ENCODE results near the gene SELENON.

Gene SELENON

GRCh38 chr1:25763493-25763892, 36.5 kb upstream of the SELENON start:
- TF ChIP-seq SPI1 (IDR thresholded peaks at IDR 0.05; ENCODE audit: borderline replicate concordance, low read depth), result no peak
- TF ChIP-seq POLR2AphosphoS5 (IDR thresholded peaks at IDR 0.05; ENCODE audit: low read depth), result no peak
- TF ChIP-seq CTCF (IDR thresholded peaks at IDR 0.05; ENCODE audit: insufficient read depth, low read length), result no peak
- no peak for TF ChIP-seq GABPA (IDR thresholded peaks at IDR 0.05; ENCODE audit: low read depth)
- TF ChIP-seq, protein P1, sequence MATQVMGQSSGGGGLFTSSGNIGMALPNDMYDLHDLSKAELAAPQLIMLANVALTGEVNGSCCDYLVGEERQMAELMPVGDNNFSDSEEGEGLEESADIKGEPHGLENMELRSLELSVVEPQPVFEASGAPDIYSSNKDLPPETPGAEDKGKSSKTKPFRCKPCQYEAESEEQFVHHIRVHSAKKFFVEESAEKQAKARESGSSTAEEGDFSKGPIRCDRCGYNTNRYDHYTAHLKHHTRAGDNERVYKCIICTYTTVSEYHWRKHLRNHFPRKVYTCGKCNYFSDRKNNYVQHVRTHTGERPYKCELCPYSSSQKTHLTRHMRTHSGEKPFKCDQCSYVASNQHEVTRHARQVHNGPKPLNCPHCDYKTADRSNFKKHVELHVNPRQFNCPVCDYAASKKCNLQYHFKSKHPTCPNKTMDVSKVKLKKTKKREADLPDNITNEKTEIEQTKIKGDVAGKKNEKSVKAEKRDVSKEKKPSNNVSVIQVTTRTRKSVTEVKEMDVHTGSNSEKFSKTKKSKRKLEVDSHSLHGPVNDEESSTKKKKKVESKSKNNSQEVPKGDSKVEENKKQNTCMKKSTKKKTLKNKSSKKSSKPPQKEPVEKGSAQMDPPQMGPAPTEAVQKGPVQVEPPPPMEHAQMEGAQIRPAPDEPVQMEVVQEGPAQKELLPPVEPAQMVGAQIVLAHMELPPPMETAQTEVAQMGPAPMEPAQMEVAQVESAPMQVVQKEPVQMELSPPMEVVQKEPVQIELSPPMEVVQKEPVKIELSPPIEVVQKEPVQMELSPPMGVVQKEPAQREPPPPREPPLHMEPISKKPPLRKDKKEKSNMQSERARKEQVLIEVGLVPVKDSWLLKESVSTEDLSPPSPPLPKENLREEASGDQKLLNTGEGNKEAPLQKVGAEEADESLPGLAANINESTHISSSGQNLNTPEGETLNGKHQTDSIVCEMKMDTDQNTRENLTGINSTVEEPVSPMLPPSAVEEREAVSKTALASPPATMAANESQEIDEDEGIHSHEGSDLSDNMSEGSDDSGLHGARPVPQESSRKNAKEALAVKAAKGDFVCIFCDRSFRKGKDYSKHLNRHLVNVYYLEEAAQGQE (IDR thresholded peaks at IDR 0.05; ENCODE audit: insufficient replicate concordance, low read depth), result no peak
- Histone ChIP-seq H3K27me3 (ENCODE audit: insufficient read depth, poor library complexity, severe bottlenecking) (no peaks in the 10 kb centered on the region), H3K4me3 (replicated peaks; ENCODE audit: insufficient read depth, low read length) (no peak overlapping the region), H3K27ac (replicated peaks) (no peak overlapping the region)
- no peak for DNase-seq (ENCODE audit: low read depth in 1 of 2, low spot score in 1 of 2)

DNA sequence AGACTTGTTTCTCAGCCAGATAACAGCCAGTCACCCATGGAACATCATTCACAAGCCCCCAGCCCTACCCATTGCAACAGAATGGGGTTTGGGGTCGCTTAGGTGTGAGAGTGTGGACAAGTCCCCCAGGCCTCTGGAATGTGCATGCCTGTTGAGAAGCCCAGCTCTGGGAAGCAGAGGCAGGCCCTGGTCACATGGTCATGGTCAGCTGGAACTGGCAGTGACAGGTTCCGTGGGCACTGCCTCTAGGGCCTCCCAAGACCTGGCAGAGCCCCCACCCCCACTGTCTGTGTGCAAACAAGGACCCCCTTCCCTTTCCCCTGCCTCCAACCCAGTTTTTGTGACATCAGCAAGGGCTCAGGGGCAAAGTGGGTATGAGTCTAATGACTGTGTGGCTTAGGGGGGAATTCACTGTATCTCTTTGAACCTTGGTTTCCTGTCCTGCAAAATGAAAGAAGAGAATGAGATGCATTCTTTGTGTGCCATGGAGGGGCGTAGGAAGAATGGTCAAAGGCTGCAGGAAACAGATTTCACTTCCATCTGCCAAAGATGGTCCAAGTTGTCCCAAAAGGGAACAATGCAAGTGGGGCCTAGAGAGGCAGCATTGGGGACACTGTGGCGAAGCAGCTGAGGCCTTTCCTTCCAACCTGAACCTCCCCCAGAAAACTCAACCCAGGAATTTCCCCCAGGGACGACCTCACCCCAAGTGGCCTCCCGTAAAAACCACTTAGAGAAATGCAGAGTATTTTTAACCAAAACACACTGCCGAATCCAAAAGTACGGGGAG, 34.7 kb upstream of the SELENON start:
- no peak for DNase-seq (ENCODE audit: low read depth in 1 of 2, low spot score in 1 of 2)
- Histone ChIP-seq H3K27me3 (ENCODE audit: insufficient read depth, poor library complexity, severe bottlenecking) (no peaks in the 10 kb centered on the region), H3K4me3 (replicated peaks; ENCODE audit: insufficient read depth, low read length) (no peak overlapping the region), H3K27ac (replicated peaks) (no peak overlapping the region)
- TF ChIP-seq CTCF (IDR thresholded peaks at IDR 0.05; ENCODE audit: insufficient read depth, low read length) (no peak), POLR2AphosphoS5 (IDR thresholded peaks at IDR 0.05; ENCODE audit: low read depth) (no peak), GABPA (IDR thresholded peaks at IDR 0.05; ENCODE audit: low read depth) (no peak), SPI1 (IDR thresholded peaks at IDR 0.05; ENCODE audit: borderline replicate concordance, low read depth) (no peak)
- TF ChIP-seq, protein P1 (IDR thresholded peaks at IDR 0.05; ENCODE audit: insufficient replicate concordance, low read depth), result no peak

GRCh38 chr1:25765923-25766589, 33.9 kb upstream of the SELENON start:
- no peak for TF ChIP-seq CTCF (IDR thresholded peaks at IDR 0.05; ENCODE audit: insufficient read depth, low read length)
- TF ChIP-seq POLR2AphosphoS5 (IDR thresholded peaks at IDR 0.05; ENCODE audit: low read depth), result no peak
- no peak for TF ChIP-seq GABPA (IDR thresholded peaks at IDR 0.05; ENCODE audit: low read depth)
- Histone ChIP-seq H3K27ac (replicated peaks) (no peak overlapping the region), H3K4me3 (replicated peaks; ENCODE audit: insufficient read depth, low read length) (no peak overlapping the region), H3K27me3 (ENCODE audit: insufficient read depth, poor library complexity, severe bottlenecking) (no peaks in the 10 kb centered on the region)
- no peak for DNase-seq (ENCODE audit: low read depth in 1 of 2, low spot score in 1 of 2)
